ENCODE measurements around the gene TSHZ2.

DNA sequence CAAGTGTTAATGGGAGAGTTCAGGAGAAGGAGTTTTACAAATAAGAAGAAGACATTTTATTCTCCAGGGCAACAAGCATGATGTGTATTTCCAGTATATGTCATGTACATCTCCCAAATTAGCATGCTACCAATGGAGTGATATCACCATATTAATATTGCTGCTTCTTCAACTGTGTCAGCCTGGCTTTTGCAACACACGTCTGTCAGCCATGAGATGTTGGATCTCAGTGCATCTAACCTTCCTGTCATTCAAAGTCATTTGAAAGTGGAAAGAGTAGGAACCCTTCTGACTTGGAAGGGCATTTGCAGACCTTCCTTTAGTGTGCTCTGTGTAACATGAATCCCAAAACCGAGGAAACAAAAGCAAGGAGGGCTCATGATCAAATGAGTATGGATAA is 337.4 kb downstream of the TSHZ2 start:
- TF ChIP-seq, protein P1, sequence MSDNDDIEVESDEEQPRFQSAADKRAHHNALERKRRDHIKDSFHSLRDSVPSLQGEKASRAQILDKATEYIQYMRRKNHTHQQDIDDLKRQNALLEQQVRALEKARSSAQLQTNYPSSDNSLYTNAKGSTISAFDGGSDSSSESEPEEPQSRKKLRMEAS (IDR thresholded peaks at IDR 0.05) = no peak
- TF ChIP-seq CTCF (IDR thresholded peaks at IDR 0.05 in 2 of 3, conservative IDR thresholded peaks at IDR 0.05 in 1 of 3; ENCODE audit: borderline replicate concordance in 1 of 3, insufficient read depth in 1 of 3, low read depth in 2 of 3, low read length in 2 of 3) = no peak
- no peak for TF ChIP-seq RAD21 (IDR thresholded peaks at IDR 0.05; ENCODE audit: low read depth)

Data from HCT116 (cell line).